ENCODE measurements around the gene GBX2.

GBX2 gene

GRCh38 chr2:236137066-236137465 is 31.1 kb downstream of the GBX2 start:
- no peaks in the 10 kb centered on the region for H3K9me3 ChIP-seq (ENCODE audit: low read length)
- H3K4me3 ChIP-seq (ENCODE audit: low read length): no peak overlapping the region
- H3K27me3 ChIP-seq (ENCODE audit: insufficient read depth, low read length): no peaks in the 10 kb centered on the region
- no peak overlapping the region for H2AFZ ChIP-seq (ENCODE audit: low read depth, low read length)
- H3K4me1 ChIP-seq (ENCODE audit: insufficient read depth, low read length): no peaks in the 10 kb centered on the region
- H3K36me3 ChIP-seq (ENCODE audit: insufficient read depth, low read length): no peaks in the 10 kb centered on the region

- no peak overlapping the region for H3K4me3 ChIP-seq (ENCODE audit: low read length)
These were observed 31.6 kb downstream of the GBX2 start for GRCh38 chr2:236136538-236136937.

GRCh38 chr2:236133410-236134012 is 34.7 kb downstream of the GBX2 start:
- no peak overlapping the region for H3K4me3 ChIP-seq (ENCODE audit: low read length)
- H3K36me3 ChIP-seq (ENCODE audit: insufficient read depth, low read length): peaks cover 2% of the 10 kb centered on the region
- no peaks in the 10 kb centered on the region for H3K27me3 ChIP-seq (ENCODE audit: insufficient read depth, low read length)

More at GRCh38 chr2:236136538-236136937, 31.6 kb downstream of the GBX2 start:
- H3K27me3 ChIP-seq (ENCODE audit: insufficient read depth, low read length): no peaks in the 10 kb centered on the region
- H3K36me3 ChIP-seq (ENCODE audit: insufficient read depth, low read length): no peaks in the 10 kb centered on the region
- no peaks in the 10 kb centered on the region for H3K4me1 ChIP-seq (ENCODE audit: insufficient read depth, low read length)
- H2AFZ ChIP-seq (ENCODE audit: low read depth, low read length): no peak overlapping the region
- no peaks in the 10 kb centered on the region for H3K9me3 ChIP-seq (ENCODE audit: low read length)

GRCh38 chr2:236131073-236131692 is 37.0 kb downstream of the GBX2 start:
- no peak overlapping the region for H3K4me3 ChIP-seq (ENCODE audit: low read length)
- H3K4me1 ChIP-seq (ENCODE audit: insufficient read depth, low read length): no peaks in the 10 kb centered on the region
- H3K9me3 ChIP-seq (ENCODE audit: low read length): no peaks in the 10 kb centered on the region
- no peaks in the 10 kb centered on the region for H3K27me3 ChIP-seq (ENCODE audit: insufficient read depth, low read length)
- H3K36me3 ChIP-seq (ENCODE audit: insufficient read depth, low read length): peaks cover 10% of the 10 kb centered on the region
- no peak overlapping the region for H2AFZ ChIP-seq (ENCODE audit: low read depth, low read length)

More at GRCh38 chr2:236133410-236134012, 34.7 kb downstream of the GBX2 start:
- Histone ChIP-seq H2AFZ (ENCODE audit: low read depth, low read length) (no peak overlapping the region), H3K4me1 (ENCODE audit: insufficient read depth, low read length) (no peaks in the 10 kb centered on the region), H3K9me3 (ENCODE audit: low read length) (no peaks in the 10 kb centered on the region)

GRCh38 chr2:236130349-236130998 is 37.7 kb downstream of the GBX2 start:
- H3K36me3 ChIP-seq (ENCODE audit: insufficient read depth, low read length): peaks cover 15% of the 10 kb centered on the region
- no peaks in the 10 kb centered on the region for H3K27me3 ChIP-seq (ENCODE audit: insufficient read depth, low read length)
- H3K9me3 ChIP-seq (ENCODE audit: low read length): no peaks in the 10 kb centered on the region
- no peak overlapping the region for H3K4me3 ChIP-seq (ENCODE audit: low read length)
- no peaks in the 10 kb centered on the region for H3K4me1 ChIP-seq (ENCODE audit: insufficient read depth, low read length)
- H2AFZ ChIP-seq (ENCODE audit: low read depth, low read length): no peak overlapping the region

- Histone ChIP-seq H2AFZ (ENCODE audit: low read depth, low read length) (no peak overlapping the region), H3K9me3 (ENCODE audit: low read length) (no peaks in the 10 kb centered on the region), H3K4me3 (ENCODE audit: low read length) (no peak overlapping the region), H3K4me1 (ENCODE audit: insufficient read depth, low read length) (no peaks in the 10 kb centered on the region), H3K27me3 (ENCODE audit: insufficient read depth, low read length) (no peaks in the 10 kb centered on the region), H3K36me3 (ENCODE audit: insufficient read depth, low read length) (peaks cover 17% of the 10 kb centered on the region)
These were observed 38.3 kb downstream of the GBX2 start for GRCh38 chr2:236129935-236130334.

- H3K4me1 ChIP-seq (ENCODE audit: insufficient read depth, low read length): no peaks in the 10 kb centered on the region
- no peaks in the 10 kb centered on the region for H3K9me3 ChIP-seq (ENCODE audit: low read length)
- H3K27me3 ChIP-seq (ENCODE audit: insufficient read depth, low read length): no peaks in the 10 kb centered on the region
- peaks cover 29% of the 10 kb centered on the region for H3K36me3 ChIP-seq (ENCODE audit: insufficient read depth, low read length)
- no peak overlapping the region for H2AFZ ChIP-seq (ENCODE audit: low read depth, low read length)
- no peak overlapping the region for H3K4me3 ChIP-seq (ENCODE audit: low read length)
These were observed 39.9 kb downstream of the GBX2 start for GRCh38 chr2:236128321-236128720.

GRCh38 chr2:236127010-236127409 is 41.2 kb downstream of the GBX2 start:
- Histone ChIP-seq H3K4me1 (ENCODE audit: insufficient read depth, low read length) (no peaks in the 10 kb centered on the region), H3K4me3 (ENCODE audit: low read length) (no peak overlapping the region), H3K36me3 (ENCODE audit: insufficient read depth, low read length) (peaks cover 35% of the 10 kb centered on the region), H2AFZ (ENCODE audit: low read depth, low read length) (no peak overlapping the region), H3K9me3 (ENCODE audit: low read length) (no peaks in the 10 kb centered on the region), H3K27me3 (ENCODE audit: insufficient read depth, low read length) (no peaks in the 10 kb centered on the region)

- H3K4me1 ChIP-seq (ENCODE audit: insufficient read depth, low read length): no peaks in the 10 kb centered on the region
- no peaks in the 10 kb centered on the region for H3K9me3 ChIP-seq (ENCODE audit: low read length)
- H3K27me3 ChIP-seq (ENCODE audit: insufficient read depth, low read length): no peaks in the 10 kb centered on the region
- H2AFZ ChIP-seq (ENCODE audit: low read depth, low read length): no peak overlapping the region
- no peak overlapping the region for H3K4me3 ChIP-seq (ENCODE audit: low read length)
- peaks cover 43% of the 10 kb centered on the region for H3K36me3 ChIP-seq (ENCODE audit: insufficient read depth, low read length)
These were observed 42.6 kb downstream of the GBX2 start for GRCh38 chr2:236125541-236125940.

GRCh38 chr2:236124182-236124893 is 43.8 kb downstream of the GBX2 start:
- peaks cover 43% of the 10 kb centered on the region for H3K36me3 ChIP-seq (ENCODE audit: insufficient read depth, low read length)
- no peaks in the 10 kb centered on the region for H3K27me3 ChIP-seq (ENCODE audit: insufficient read depth, low read length)
- no peak overlapping the region for H2AFZ ChIP-seq (ENCODE audit: low read depth, low read length)

GRCh38 chr2:236123716-236124115 is 44.5 kb downstream of the GBX2 start:
- Histone ChIP-seq H2AFZ (ENCODE audit: low read depth, low read length) (no peak overlapping the region), H3K36me3 (ENCODE audit: insufficient read depth, low read length) (peaks cover 41% of the 10 kb centered on the region), H3K4me1 (ENCODE audit: insufficient read depth, low read length) (no peaks in the 10 kb centered on the region), H3K9me3 (ENCODE audit: low read length) (no peaks in the 10 kb centered on the region), H3K4me3 (ENCODE audit: low read length) (no peak overlapping the region), H3K27me3 (ENCODE audit: insufficient read depth, low read length) (no peaks in the 10 kb centered on the region)

More at GRCh38 chr2:236124182-236124893, 43.8 kb downstream of the GBX2 start:
- Histone ChIP-seq H3K4me1 (ENCODE audit: insufficient read depth, low read length) (no peaks in the 10 kb centered on the region), H3K4me3 (ENCODE audit: low read length) (no peak overlapping the region), H3K9me3 (ENCODE audit: low read length) (no peaks in the 10 kb centered on the region)

- H2AFZ ChIP-seq (ENCODE audit: low read depth, low read length): no peak overlapping the region
- H3K36me3 ChIP-seq (ENCODE audit: insufficient read depth, low read length): peaks cover 39% of the 10 kb centered on the region
- H3K4me3 ChIP-seq (ENCODE audit: low read length): no peak overlapping the region
- H3K9me3 ChIP-seq (ENCODE audit: low read length): no peaks in the 10 kb centered on the region
- no peaks in the 10 kb centered on the region for H3K27me3 ChIP-seq (ENCODE audit: insufficient read depth, low read length)
- peaks cover 9% of the 10 kb centered on the region for H3K4me1 ChIP-seq (ENCODE audit: insufficient read depth, low read length)
These were observed 46.0 kb downstream of the GBX2 start for GRCh38 chr2:236122236-236122635.

- Histone ChIP-seq H3K4me3 (ENCODE audit: low read length) (no peak overlapping the region), H3K36me3 (ENCODE audit: insufficient read depth, low read length) (peaks cover 35% of the 10 kb centered on the region), H3K9me3 (ENCODE audit: low read length) (no peaks in the 10 kb centered on the region), H3K27me3 (ENCODE audit: insufficient read depth, low read length) (no peaks in the 10 kb centered on the region), H3K4me1 (ENCODE audit: insufficient read depth, low read length) (peaks cover 10% of the 10 kb centered on the region), H2AFZ (ENCODE audit: low read depth, low read length) (no peak overlapping the region)
These were observed 46.6 kb downstream of the GBX2 start for GRCh38 chr2:236121546-236121945.

Measured in neuron (in vitro differentiated cells).